GM19193 (cell line): Measurements from ENCODE around the gene HBEGF.

Experiments used
- POLR2A ChIP-seq: IDR thresholded peaks from 4 replicates; pipeline ENCODE4 v1.6.1; 2011; ENCODE audit not compliant: insufficient read depth, insufficient read length; ENCODE audit errors: extremely low read depth

Gene HBEGF

GRCh38 chr5:140365282-140365681 is 18.9 kb upstream of the HBEGF start:
- no peak for TF ChIP-seq POLR2A

DNA sequence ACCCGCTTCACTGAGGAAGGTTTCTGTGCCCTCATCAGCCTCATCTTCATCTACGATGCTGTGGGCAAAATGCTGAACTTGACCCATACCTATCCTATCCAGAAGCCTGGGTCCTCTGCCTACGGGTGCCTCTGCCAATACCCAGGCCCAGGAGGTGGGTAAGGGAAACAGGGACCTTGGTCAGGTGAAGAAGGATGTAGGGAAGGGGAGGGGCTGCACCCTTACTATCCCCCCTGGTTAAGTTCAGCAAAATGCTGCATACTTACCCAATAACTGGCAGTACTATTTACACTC is 18.0 kb upstream of the HBEGF start:
- TF ChIP-seq POLR2A: no peak

- TF ChIP-seq POLR2A: no peak
Measured at GRCh38 chr5:140363631-140364471, 17.4 kb upstream of the HBEGF start.

DNA sequence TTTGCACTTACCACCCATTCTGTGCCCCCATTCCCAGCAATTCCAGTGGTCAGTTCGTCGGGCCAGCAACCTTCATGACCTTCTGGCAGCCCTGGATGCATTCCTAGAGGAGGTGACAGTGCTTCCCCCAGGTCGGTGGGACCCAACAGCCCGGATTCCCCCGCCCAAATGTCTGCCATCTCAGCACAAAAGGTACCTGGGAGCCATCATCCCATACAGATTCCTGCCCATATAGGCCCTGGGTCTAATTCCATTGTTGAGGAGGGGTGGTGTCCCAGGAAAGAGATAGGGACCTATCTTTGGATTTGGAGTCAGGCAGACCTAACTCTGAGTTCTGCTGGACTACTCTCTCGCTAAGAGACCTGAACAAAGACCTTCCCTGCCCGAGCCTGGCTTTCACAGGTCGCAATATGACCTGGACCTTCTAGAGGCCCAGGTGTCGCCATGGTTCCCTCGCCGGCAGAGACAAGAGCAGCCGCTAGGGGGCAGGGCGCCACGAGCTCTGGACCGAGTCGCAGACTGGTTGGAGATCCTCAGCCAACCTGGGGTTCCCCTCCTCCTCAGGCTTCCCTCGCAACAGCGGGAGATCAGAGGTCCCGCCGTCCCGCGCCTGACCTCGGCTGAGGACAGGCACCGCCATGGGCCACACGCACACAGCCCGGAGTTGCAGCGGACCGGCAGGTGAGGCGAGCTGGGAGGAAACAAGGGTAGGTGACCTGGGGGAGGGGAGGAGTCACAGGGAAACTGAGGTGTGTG is 16.6 kb upstream of the HBEGF start:
- TF ChIP-seq POLR2A: no peak

- no peak for TF ChIP-seq POLR2A
Measured at GRCh38 chr5:140362311-140362710, 15.9 kb upstream of the HBEGF start.

- no peak for TF ChIP-seq POLR2A
Measured at GRCh38 chr5:140361901-140362300, 15.5 kb upstream of the HBEGF start.

DNA sequence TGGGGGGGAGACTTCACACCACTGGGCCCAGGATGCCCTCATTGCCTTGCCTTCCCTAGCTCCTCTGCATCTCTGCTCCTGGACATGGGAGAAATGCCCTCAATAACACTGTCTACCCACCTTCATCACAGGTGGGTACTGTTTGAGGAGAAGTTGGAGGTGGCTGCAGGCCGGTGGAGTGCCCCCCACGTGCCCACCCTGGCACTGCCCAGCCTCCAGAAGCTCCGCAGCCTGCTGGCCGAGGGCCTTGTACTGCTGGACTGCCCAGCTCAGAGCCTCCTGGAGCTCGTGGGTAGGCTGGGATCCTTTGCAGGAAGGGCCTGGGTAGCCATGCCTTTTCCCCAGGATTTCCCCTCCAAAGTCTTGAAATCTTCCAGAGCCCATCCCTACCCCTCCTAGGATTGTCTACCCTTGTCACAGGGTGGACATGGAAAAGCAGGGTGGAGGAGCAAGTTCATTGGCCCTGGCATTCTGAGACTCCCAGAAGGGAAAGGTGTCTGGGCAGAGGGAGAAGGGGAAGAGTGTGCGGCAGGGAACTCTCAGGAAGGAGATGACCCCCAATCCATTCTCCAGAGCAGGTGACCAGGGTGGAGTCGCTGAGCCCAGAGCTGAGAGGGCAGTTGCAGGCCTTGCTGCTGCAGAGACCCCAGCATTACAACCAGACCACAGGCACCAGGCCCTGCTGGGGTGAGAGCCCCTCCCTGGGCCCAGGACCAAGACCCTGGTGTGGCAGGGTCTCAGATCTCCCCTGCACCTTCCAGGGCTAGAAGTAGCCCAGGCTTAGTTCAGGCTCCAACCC is 14.5 kb upstream of the HBEGF start:
- no peak for TF ChIP-seq POLR2A

DNA sequence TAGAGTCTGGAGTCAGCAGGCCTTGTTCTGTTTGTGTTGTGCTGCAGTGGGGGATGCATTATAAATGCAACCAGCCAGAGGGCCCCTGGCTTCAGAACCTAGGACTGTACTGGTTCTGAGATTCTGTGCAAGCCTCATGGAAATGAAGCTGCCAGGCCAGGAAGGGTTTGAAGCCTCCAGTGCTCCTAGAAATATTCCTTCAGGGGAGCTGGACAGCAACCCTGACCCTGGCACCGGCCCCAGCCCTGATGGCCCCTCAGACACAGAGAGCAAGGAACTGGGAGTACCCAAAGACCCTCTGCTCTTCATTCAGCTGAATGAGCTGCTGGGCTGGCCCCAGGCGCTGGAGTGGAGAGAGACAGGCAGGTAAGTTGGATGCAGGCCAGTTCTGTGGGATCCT is 13.7 kb upstream of the HBEGF start, which contains the start of gene SLC4A9:
SLC4A9 (plus strand) TSS at position 94 of the 400 bp plus-strand sequence; CDS start at position 137, 43 bp downstream.
- TF ChIP-seq POLR2A: no peak

GRCh38 chr5:140358738-140359310 is 12.4 kb upstream of the HBEGF start:
- TF ChIP-seq POLR2A: no peak

- TF ChIP-seq POLR2A: no peak
Measured at GRCh38 chr5:140357726-140358093, 11.3 kb upstream of the HBEGF start.

- no peak for TF ChIP-seq POLR2A
Measured at GRCh38 chr5:140356853-140357725, 10.7 kb upstream of the HBEGF start.

DNA sequence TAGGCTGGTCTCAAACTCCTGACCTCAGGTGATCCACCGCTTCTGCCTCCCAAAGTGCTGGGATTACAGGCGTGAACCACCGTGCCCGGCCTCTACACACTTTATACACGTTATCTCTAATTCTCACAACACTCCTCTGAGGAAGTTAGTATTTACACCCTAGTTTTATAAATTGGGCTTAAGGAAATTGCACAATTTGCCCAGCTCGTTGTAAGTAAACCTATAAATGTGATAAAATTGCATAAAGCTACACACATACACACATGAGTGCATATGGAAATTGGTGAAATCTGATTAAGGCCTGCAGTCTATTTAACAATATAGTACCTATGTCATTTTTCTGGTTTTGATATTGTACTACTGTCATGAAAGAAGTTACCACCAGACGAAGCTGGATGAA is 9.1 kb upstream of the HBEGF start:
- no peak for TF ChIP-seq POLR2A

- no peak for TF ChIP-seq POLR2A
Measured at GRCh38 chr5:140351609-140352334, 5.4 kb upstream of the HBEGF start.

DNA sequence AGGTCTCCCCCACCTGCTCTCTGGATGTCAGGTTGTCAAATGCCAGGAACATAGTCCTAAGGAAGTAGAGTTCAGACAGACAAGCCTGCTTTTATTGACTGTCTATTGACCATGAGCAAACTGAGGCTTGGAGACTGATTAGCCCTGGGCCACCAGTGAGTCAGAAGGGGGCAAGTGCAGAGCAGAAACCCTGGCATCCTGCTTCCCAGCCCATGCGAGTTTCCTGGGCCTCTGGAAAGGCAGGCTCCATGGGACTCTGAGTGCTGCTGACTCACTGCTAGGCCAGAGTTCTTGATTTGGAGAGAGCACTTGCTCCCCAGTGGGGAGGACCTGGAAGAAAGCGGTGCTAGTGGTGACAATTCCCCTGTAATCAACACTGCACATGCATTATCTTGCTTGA is 2.8 kb upstream of the HBEGF start:
- no peak for TF ChIP-seq POLR2A

- no peak for TF ChIP-seq POLR2A
Measured at GRCh38 chr5:140348104-140348503, 1.7 kb upstream of the HBEGF start.
